Osteocyte (in vitro differentiated cells): ENCODE results near the gene PPM1H. TPM values are rescaled to one million over a fixed set of nuclear protein-coding genes. Genes with fewer than 3 reads are reported as not detected.
A peak's percentile ranks its signal among the peaks of the same experiment; 100 is the strongest.

Experiments
- DNase-seq: peaks from one replicate; pipeline ENCODE4 v3.0.0; 2021; ENCODE audit warnings: mixed read lengths; ENCODE audit not compliant: unreplicated experiment; ENCODE audit errors: extremely low spot score
- H3K27ac Mint-ChIP-seq: one replicate; pipeline ENCODE4 v1.8.0; 2021; ENCODE audit warnings: mild to moderate bottlenecking, mixed read lengths; ENCODE audit not compliant: unreplicated experiment
- H3K27me3 Mint-ChIP-seq: one replicate; pipeline ENCODE4 v1.8.0; 2021; ENCODE audit warnings: mixed read lengths; ENCODE audit not compliant: unreplicated experiment
- H3K36me3 Mint-ChIP-seq: one replicate; pipeline ENCODE4 v1.8.0; 2021; ENCODE audit warnings: mixed read lengths; ENCODE audit not compliant: unreplicated experiment
- H3K4me1 Mint-ChIP-seq: one replicate; pipeline ENCODE4 v1.8.0; 2021; ENCODE audit warnings: mixed read lengths; ENCODE audit not compliant: unreplicated experiment
- H3K4me3 Mint-ChIP-seq: one replicate; pipeline ENCODE4 v1.8.0; 2021; ENCODE audit warnings: mild to moderate bottlenecking, moderate library complexity, mixed read lengths; ENCODE audit not compliant: unreplicated experiment
- H3K9me3 Mint-ChIP-seq: one replicate; pipeline ENCODE4 v1.8.0; 2021; ENCODE audit warnings: mixed read lengths; ENCODE audit not compliant: unreplicated experiment
- total RNA-seq: library from RNA; stranded (reverse); gene quantifications from 2 replicates; pipeline ENCODE4 v1.2.1, GENCODE V29; 2021
- TF ChIP-seq, protein P1 (sequence below): fragments of 200-600 bp; sonication (generic); IDR thresholded peaks from 2 replicates; pipeline ENCODE4 v1.5.0; 2021; ENCODE audit warnings: antibody characterized with exemption, mild to moderate bottlenecking, moderate library complexity

Gene PPM1H
- total RNA-seq, 1 donor from 2014 or later: 60.8 TPM

DNA sequence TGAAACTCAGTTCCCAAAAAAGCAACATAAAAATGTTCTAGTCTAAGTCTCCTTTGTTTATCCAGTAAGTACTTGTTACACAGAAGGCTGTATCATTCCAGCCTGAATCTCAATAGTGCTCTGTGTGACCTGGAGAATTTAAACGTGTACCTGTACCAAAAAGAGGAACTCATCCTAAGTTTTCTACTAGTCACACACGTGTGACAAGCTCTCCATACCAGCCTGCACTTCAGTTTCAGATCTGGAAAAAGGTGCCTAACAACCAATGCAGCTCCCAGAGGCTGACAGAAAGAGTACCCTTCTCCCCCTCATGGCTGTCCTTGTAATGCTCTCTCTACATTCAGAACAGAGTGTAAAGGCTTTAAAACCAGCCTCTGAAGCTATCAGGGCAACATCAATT lies 27.4 kb downstream of the PPM1H start:
- peaks cover 27% of the 10 kb centered on the region for H3K36me3 Mint-ChIP-seq
- H3K27me3 Mint-ChIP-seq: no peaks in the 10 kb centered on the region
- H3K4me1 Mint-ChIP-seq: peaks cover 38% of the 10 kb centered on the region
- TF ChIP-seq, protein P1, sequence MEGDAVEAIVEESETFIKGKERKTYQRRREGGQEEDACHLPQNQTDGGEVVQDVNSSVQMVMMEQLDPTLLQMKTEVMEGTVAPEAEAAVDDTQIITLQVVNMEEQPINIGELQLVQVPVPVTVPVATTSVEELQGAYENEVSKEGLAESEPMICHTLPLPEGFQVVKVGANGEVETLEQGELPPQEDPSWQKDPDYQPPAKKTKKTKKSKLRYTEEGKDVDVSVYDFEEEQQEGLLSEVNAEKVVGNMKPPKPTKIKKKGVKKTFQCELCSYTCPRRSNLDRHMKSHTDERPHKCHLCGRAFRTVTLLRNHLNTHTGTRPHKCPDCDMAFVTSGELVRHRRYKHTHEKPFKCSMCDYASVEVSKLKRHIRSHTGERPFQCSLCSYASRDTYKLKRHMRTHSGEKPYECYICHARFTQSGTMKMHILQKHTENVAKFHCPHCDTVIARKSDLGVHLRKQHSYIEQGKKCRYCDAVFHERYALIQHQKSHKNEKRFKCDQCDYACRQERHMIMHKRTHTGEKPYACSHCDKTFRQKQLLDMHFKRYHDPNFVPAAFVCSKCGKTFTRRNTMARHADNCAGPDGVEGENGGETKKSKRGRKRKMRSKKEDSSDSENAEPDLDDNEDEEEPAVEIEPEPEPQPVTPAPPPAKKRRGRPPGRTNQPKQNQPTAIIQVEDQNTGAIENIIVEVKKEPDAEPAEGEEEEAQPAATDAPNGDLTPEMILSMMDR: no peak
- no peaks in the 10 kb centered on the region for H3K9me3 Mint-ChIP-seq
- DNase-seq: no peak
- no peak overlapping the region for H3K4me3 Mint-ChIP-seq
- H3K27ac Mint-ChIP-seq: no peak overlapping the region

DNA sequence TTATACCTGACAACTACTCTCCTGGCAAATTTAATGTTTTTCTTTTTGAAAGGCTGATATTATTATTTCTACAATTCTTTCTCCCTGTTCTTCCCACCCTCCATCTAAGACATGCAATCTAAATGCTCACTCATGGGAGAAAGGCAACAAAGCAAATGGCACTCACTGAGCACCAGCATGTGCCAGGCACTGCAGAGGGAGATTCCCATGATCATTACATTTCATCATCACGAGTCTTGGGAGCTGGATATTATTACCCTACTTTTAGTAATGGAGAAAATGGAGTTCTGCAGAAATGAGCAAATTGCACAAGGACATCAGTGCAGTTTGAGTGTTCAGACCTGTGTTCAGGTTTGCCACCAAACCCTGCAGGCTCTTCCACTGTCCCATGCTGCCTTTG lies 27.9 kb downstream of the PPM1H start:
- Mint-ChIP-seq H3K36me3 (peaks cover 24% of the 10 kb centered on the region), H3K27me3 (no peaks in the 10 kb centered on the region), H3K9me3 (no peaks in the 10 kb centered on the region), H3K27ac (no peak overlapping the region), H3K4me3 (no peak overlapping the region), H3K4me1 (peaks cover 41% of the 10 kb centered on the region)
- DNase-seq: no peak
- TF ChIP-seq, protein P1: no peak

DNA sequence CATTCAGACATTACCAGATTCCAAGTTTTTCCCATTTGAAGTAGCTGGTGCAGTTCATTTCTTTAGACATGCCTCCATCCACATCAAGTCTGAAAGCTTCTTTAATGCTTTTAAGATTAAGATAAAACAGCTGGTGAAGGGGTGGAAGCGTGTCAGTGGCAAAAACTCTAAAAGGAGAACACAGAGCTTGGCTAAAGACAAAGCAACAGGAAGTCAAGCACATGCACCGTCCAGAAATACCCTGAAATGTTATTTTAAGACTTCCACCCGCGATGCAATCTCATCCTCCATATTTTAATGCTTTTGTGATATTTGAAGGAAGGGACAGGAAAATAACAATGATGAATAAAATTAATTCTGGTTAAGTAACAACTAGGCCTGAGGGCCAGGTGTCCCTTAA lies 31.8 kb downstream of the PPM1H start:
- TF ChIP-seq, protein P1: no peak
- no peak overlapping the region for H3K4me3 Mint-ChIP-seq
- peak overlapping the region; percentile 39 for H3K27ac Mint-ChIP-seq
- DNase-seq: no peak
- H3K4me1 Mint-ChIP-seq: peaks cover 73% of the 10 kb centered on the region
- H3K27me3 Mint-ChIP-seq: no peaks in the 10 kb centered on the region
- no peaks in the 10 kb centered on the region for H3K9me3 Mint-ChIP-seq
- H3K36me3 Mint-ChIP-seq: peaks cover 7% of the 10 kb centered on the region

DNA sequence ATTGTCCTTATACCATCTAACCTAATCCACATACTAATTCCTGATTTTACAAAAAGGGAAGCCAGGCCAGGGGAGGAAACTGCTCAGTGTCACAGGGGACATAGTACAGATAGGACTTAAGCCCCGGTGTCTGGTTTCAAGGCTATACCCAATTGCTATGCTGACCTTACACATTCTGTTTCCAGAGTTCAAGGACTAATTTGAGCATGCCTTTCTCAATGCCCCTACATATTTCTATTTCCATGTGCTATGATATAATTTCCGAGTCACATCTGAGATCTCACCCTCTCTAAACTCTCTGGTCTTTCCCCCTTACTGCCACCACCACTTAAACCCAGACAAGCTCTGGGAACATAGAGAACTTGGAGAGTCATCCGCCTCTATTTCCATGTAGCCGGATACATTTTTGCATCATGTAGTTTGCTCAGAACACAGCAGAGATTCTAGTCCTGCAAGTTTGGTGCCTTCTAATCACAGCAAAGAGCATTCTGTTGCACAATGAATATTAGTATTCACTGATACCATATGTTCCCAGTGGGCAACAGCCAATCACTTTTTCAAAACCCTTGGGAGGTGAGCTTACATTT lies 34.2 kb downstream of the PPM1H start:
- Mint-ChIP-seq H3K4me3 (no peak overlapping the region), H3K27me3 (no peaks in the 10 kb centered on the region), H3K36me3 (peaks cover 7% of the 10 kb centered on the region), H3K27ac (peak overlapping the region; percentile 68), H3K9me3 (no peaks in the 10 kb centered on the region), H3K4me1 (peaks cover 59% of the 10 kb centered on the region)
- TF ChIP-seq, protein P1: no peak
- no peak for DNase-seq

DNA sequence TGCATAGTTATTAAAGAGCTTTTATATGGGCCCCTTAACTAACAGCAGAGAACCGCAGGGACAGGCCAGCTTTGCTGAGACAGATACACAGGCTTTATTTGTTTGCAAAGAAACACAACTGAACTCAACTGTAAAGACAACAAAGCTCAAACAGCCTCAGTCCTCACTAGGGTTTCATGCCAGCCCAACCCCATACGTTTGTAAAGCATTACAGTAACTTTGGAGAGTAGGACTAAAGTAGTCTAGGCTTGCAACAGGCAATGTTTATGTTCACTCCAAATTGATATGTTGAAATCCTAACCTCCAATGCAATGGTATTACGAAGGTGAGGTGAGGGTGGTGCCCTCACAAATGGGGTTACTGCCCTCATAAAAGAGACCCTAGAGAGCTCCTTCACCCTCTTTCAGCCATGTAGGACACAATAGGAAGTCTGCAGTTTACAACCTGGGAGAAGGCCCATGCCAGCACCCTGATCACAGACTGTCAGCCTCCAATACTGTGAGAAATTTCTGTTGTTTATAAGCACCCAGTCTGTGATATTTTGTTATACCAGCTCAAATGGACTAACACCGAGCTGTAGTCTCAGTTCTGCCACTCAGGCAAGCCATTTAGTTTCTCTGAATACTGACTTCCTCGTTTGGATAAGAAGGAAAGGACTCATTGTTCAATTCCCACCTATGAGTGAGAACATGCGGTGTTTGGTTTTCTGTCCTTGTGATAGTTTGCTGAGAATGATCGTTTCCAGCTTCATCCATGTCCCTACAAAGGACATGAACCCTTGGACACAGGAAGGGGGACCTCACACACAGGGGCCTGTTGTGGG lies 35.2 kb downstream of the PPM1H start:
- Mint-ChIP-seq H3K4me3 (no peak overlapping the region), H3K27me3 (no peaks in the 10 kb centered on the region), H3K9me3 (no peaks in the 10 kb centered on the region), H3K36me3 (peaks cover 10% of the 10 kb centered on the region), H3K27ac (no peak overlapping the region), H3K4me1 (peaks cover 62% of the 10 kb centered on the region)
- no peak for DNase-seq
- TF ChIP-seq, protein P1: no peak
